CD4-positive, alpha-beta T cell treated with Interleukin-21 for 1 hour (primary cell): ENCODE measurements around the gene SLC35B3.
"Not testable (repeated sequence)": the region's sequence is repeated elsewhere in the genome, so short reads cannot be mapped to it uniquely, and the experiment has no call there.

Source experiments
- DNase-seq: peaks from one replicate; pipeline ENCODE4 v3.0.0-alpha.2; 2020

Gene SLC35B3

GRCh38 chr6:8405946-8406345 lies 29.4 kb downstream of the SLC35B3 start:
- DNase-seq = not testable (repeated sequence)

- DNase-seq = no peak
These were observed 32.8 kb downstream of the SLC35B3 start for GRCh38 chr6:8402546-8402945.

- DNase-seq = no peak
These were observed 34.7 kb downstream of the SLC35B3 start for GRCh38 chr6:8400663-8401062.

- DNase-seq = no peak
These were observed 42.8 kb downstream of the SLC35B3 start for GRCh38 chr6:8392569-8392968.

- no peak for DNase-seq
These were observed 43.4 kb downstream of the SLC35B3 start for GRCh38 chr6:8391934-8392333.

GRCh38 chr6:8389036-8389818 lies 46.1 kb downstream of the SLC35B3 start:
- no peak for DNase-seq

- no peak for DNase-seq
These were observed 47.4 kb downstream of the SLC35B3 start for GRCh38 chr6:8387942-8388437.

- no peak for DNase-seq
These were observed 51.8 kb downstream of the SLC35B3 start for GRCh38 chr6:8383584-8383983.

GRCh38 chr6:8382434-8382833 lies 52.9 kb downstream of the SLC35B3 start:
- no peak for DNase-seq

- DNase-seq = no peak
These were observed 59.4 kb downstream of the SLC35B3 start for GRCh38 chr6:8375916-8376315.
